B cell (primary cell): ENCODE results near the gene SORL1. TPM values are rescaled to one million over a fixed set of nuclear protein-coding genes. Genes with fewer than 3 reads are reported as not detected.

Experiments used
- ATAC-seq: fragments of 200-7000 bp; cut with Tn5 transposase; one replicate; pipeline ENCODE4 v1.10.0; 2021; ENCODE audit warnings: low read depth, mild to moderate bottlenecking, moderate number of reproducible peaks, moderate library complexity
- CTCF ChIA-PET: fragments of 350-600 bp; sonication (Branson Sonifier 250); formaldehyde crosslinking; loops from one replicate; lab custom pipeline; 2021; ENCODE audit warnings: antibody characterized with exemption, inconsistent platforms; lab: Charles Lee
- POLR2A ChIA-PET: fragments of 350-600 bp; sonication (Branson Sonifier 250); formaldehyde crosslinking; loops from one replicate; lab custom pipeline; 2021; ENCODE audit warnings: antibody characterized with exemption; lab: Charles Lee
- DNase-seq: peaks from one replicate; pipeline ENCODE4 v3.0.0; 2013
- H2AFZ ChIP-seq: 2 replicates; pipeline ENCODE4 v1.6.1; 2012; ENCODE audit warnings: mild to moderate bottlenecking, low read depth, low read length; ENCODE audit not compliant: insufficient read depth, poor library complexity, severe bottlenecking
- H3K27ac ChIP-seq, 2 donors: 1 replicate in 1 of 2; 2 replicates in 1 of 2; pipeline ENCODE4 v1.5.1; 2012 to 2013; ENCODE audit warnings: low read length in 2 of 2, mild to moderate bottlenecking in 2 of 2, moderate library complexity in 1 of 2
- H3K27me3 ChIP-seq, 4 experiments: fragments of 200-600 bp in 1 of 4; sonication (generic) in 1 of 4; replicated peaks in 1 of 4; 1 replicate in 2 of 4; 2 replicates in 2 of 4; pipeline versions ENCODE4 v1.6.1 to v1.7.0; 2013 to 2016; ENCODE audit warnings: low read length in 3 of 4, mild to moderate bottlenecking in 2 of 4, mixed read lengths in 1 of 4, moderate library complexity in 1 of 4; ENCODE audit not compliant: insufficient read depth in 4 of 4, control insufficient read depth in 3 of 4; ENCODE audit errors: control extremely low read depth in 1 of 4
- H3K36me3 ChIP-seq, 2 experiments: replicated peaks in 1 of 2; 1 replicate in 1 of 2; 2 replicates in 1 of 2; pipeline versions ENCODE4 v1.6.1 to v1.7.1; 2013; ENCODE audit warnings: low read length in 1 of 2; ENCODE audit not compliant: insufficient read depth in 2 of 2, control insufficient read depth in 1 of 2; ENCODE audit errors: control extremely low read depth in 1 of 2, extremely low read depth in 1 of 2
- H3K4me1 ChIP-seq, 2 donors: fragments of 200-600 bp in 1 of 2; sonication (generic) in 1 of 2; 1 replicate in 1 of 2; 2 replicates in 1 of 2; pipeline versions ENCODE4 v1.5.1 to v1.6.1; 2013 to 2017; ENCODE audit warnings: low read length in 2 of 2; ENCODE audit not compliant: control insufficient read depth in 2 of 2, insufficient read depth in 2 of 2
- H3K4me2 ChIP-seq: replicated peaks from 2 replicates; pipeline ENCODE3; 2012; ENCODE audit warnings: mild to moderate bottlenecking, low read depth, low read length; ENCODE audit not compliant: poor library complexity, severe bottlenecking
- H3K4me3 ChIP-seq, 5 experiments: fragments of 200-600 bp in 1 of 5; sonication (generic) in 1 of 5; 1 replicate in 3 of 5; 2 replicates in 2 of 5; pipeline versions ENCODE4 v1.5.1 to v1.7.0; 2011 to 2016; ENCODE audit warnings: low read length in 4 of 5, mild to moderate bottlenecking in 4 of 5, low read depth in 2 of 5, control low read depth in 1 of 5, moderate library complexity in 1 of 5; ENCODE audit not compliant: insufficient read depth in 1 of 5; ENCODE audit errors: control extremely low read depth in 1 of 5, extremely low read depth in 1 of 5
- H3K79me2 ChIP-seq: fragments of 200-600 bp; sonication (generic); one replicate; pipeline ENCODE4 v1.6.0; 2016; ENCODE audit warnings: low read length; ENCODE audit not compliant: control insufficient read depth, insufficient read depth
- H3K9ac ChIP-seq: fragments of 200-600 bp; sonication (generic); 2 replicates; pipeline ENCODE4 v1.6.1; 2017; ENCODE audit warnings: mild to moderate bottlenecking, low read length, moderate library complexity
- H3K9me3 ChIP-seq, 3 donors: one replicate each; pipeline versions ENCODE4 v1.6.1 to v1.7.1; 2013; ENCODE audit warnings: low read length in 2 of 3; ENCODE audit not compliant: control insufficient read depth in 2 of 3, insufficient read depth in 1 of 3; ENCODE audit errors: control extremely low read depth in 1 of 3
- H4K20me1 ChIP-seq: 2 replicates; pipeline ENCODE4 v1.6.0; 2012; ENCODE audit warnings: mild to moderate bottlenecking, low read length; ENCODE audit not compliant: insufficient read depth, control insufficient read depth, poor library complexity, severe bottlenecking
- H3K27ac Mint-ChIP-seq: one replicate; pipeline ENCODE4 v1.8.0; 2021; ENCODE audit warnings: mixed read lengths
- H3K27me3 Mint-ChIP-seq: one replicate; pipeline ENCODE4 v1.8.0; 2021; ENCODE audit warnings: mixed read lengths
- H3K4me1 Mint-ChIP-seq: one replicate; pipeline ENCODE4 v1.8.0; 2021; ENCODE audit warnings: mixed read lengths
- H3K4me3 Mint-ChIP-seq: one replicate; pipeline ENCODE4 v1.8.0; 2021; ENCODE audit warnings: mixed read lengths
- H3K9me3 Mint-ChIP-seq: one replicate; pipeline ENCODE4 v1.8.0; 2022; ENCODE audit warnings: mixed read lengths; ENCODE audit not compliant: insufficient read depth
- CTCF ChIP-seq: fragments of 200-600 bp; IDR thresholded peaks from one replicate; pipeline ENCODE4 v1.8.0; 2022; ENCODE audit warnings: antibody characterized with exemption, mild to moderate bottlenecking
- EZH2 ChIP-seq: IDR thresholded peaks from 2 replicates; pipeline ENCODE4 v1.6.1; 2012; ENCODE audit warnings: borderline replicate concordance, low read depth, mild to moderate bottlenecking, moderate library complexity, low read length; ENCODE audit not compliant: insufficient read depth, poor library complexity, severe bottlenecking
- WGBS: methylation state at CpG from one replicate; pipeline ENCODE4 v1.1.5; 2013; ENCODE audit warnings: missing lambda C conversion rate; ENCODE audit not compliant: insufficient coverage; 5-methylcytosine and 5-hydroxymethylcytosine counted together
- intact Hi-C: fragments of 100-400 bp; cut with micrococcal nuclease; formaldehyde crosslinking; loops from one replicate; pipeline ENCODE4 v1.10.0; 2022
- polyA plus RNA-seq: library from polyadenylated mRNA; depleted of rRNA; stranded (reverse); fragments of >200 nt; gene quantifications from 2 replicates; pipeline ENCODE4 v1.2.3, GENCODE V29; 2012
- total RNA-seq, 2 donors: library from RNA; stranded (reverse); fragments of 120-200 nt in 1 of 2; gene quantifications; 1 replicate in 1 of 2; 2 replicates in 1 of 2; pipeline versions ENCODE4 v1.2.3 to v1.2.4, GENCODE V29; 2013 to 2022

Gene SORL1
- total and polyA plus RNA-seq, 2 donors (not counting 1 experiment from before 2014, with no cell fraction given), result 13.0 to 396 TPM

- no peak overlapping the region for H3K27ac ChIP-seq
- DNase-seq, result no peak
- peaks cover 0 to 20% of the 10 kb centered on the region in 2 experiments for H3K36me3 ChIP-seq
Observed at GRCh38 chr11:121472312-121472711, 20.2 kb downstream of the SORL1 start.

More at GRCh38 chr11:121472312-121472711, 20.2 kb downstream of the SORL1 start:
- Histone ChIP-seq H3K79me2 (peaks cover 65% of the 10 kb centered on the region), H3K9me3 (no peaks in the 10 kb centered on the region), H3K9ac (no peak overlapping the region), H3K4me1 (peaks cover 19 to 29% of the 10 kb centered on the region in 2 donors), H2AFZ (no peak overlapping the region), H4K20me1 (peaks cover 9% of the 10 kb centered on the region), H3K27me3 (no peaks in the 10 kb centered on the region), H3K4me3 (no peak overlapping the region), H3K4me2 (no peak overlapping the region)
- Mint-ChIP-seq H3K27ac (no peak overlapping the region), H3K9me3 (no peaks in the 10 kb centered on the region), H3K27me3 (no peaks in the 10 kb centered on the region), H3K4me1 (peaks cover 47% of the 10 kb centered on the region), H3K4me3 (no peak overlapping the region)
- intact Hi-C loops, result no loop called here
- TF ChIP-seq EZH2 (no peak), CTCF (no peak)
- ATAC-seq, result no peak
- POLR2A ChIA-PET, result no interaction called here
- no CpG with 5 or more reads among the region's 2 CpGs for WGBS
- CTCF ChIA-PET, result no interaction called here
